Body of pancreas (tissue), 4 donors: ENCODE data around the gene MSI2.

Experiments
- CTCF ChIP-seq, 7 experiments: fragments of 450-650 bp in 4 of 7; fragments of 200-600 bp in 3 of 7; sonication (generic) in 3 of 7; IDR thresholded peaks; one replicate each; pipeline ENCODE4 v1.5.1; 2016 to 2019; ENCODE audit warnings: antibody characterized with exemption in 7 of 7
- POLR2A ChIP-seq, 3 donors: fragments of 450-650 bp; IDR thresholded peaks; one replicate each; pipeline ENCODE4 v1.6.1; 2016; ENCODE audit warnings: antibody characterized with exemption in 3 of 3, mild to moderate bottlenecking in 2 of 3

DNA sequence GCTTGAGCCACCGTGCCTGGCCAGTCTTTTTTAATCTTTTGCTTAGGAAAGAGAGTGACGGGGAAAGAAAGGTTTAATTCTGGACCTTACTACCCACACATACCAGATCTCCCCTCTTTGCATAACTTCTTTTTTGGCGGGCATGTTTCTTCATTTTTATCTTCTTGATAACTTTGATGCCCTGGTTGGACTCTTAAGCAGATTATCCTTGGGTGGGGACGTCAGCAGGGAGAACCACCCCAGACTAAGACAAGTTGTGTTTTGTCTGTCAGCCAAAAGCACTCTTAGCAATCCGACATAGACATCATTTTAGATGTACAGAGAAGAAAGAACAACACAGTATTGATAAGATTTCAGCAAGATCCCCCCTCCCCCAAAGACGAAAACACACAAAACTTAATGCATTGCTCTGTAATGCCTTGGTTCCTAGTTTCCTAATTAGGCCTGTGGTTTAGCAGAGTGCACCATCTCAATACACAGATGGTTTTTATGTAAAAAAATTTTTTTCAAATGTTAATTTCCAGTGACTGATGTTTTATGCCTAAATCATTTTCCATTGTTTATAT, 99.9 kb downstream of the MSI2 start:
- TF ChIP-seq POLR2A (IDR thresholded peaks at IDR 0.05), result no peak
- TF ChIP-seq CTCF (IDR thresholded peaks at IDR 0.05), result no peak
